Measurements from ENCODE around the gene SMARCB1. TPM values are rescaled to one million over a fixed set of nuclear protein-coding genes. Genes with fewer than 3 reads are reported as not detected.

SMARCB1 gene
- polyA plus RNA-seq, 1 donor (not counting 4 experiments of a cell fraction or from before 2014, with no cell fraction given), result 95.2 TPM

- H2AFZ ChIP-seq (ENCODE audit: control insufficient read depth, low read length), result no peak overlapping the region
- no peak overlapping the region for H3K27ac ChIP-seq (ENCODE audit: control insufficient read depth, insufficient read depth, low read length)
- no peak overlapping the region for H3K9ac ChIP-seq (ENCODE audit: control insufficient read depth, extremely low read depth, insufficient read depth, low read length)
- no peak overlapping the region for H3K4me2 ChIP-seq (ENCODE audit: control insufficient read depth, extremely low read depth, insufficient read depth, low read depth, low read length)
- FAIRE-seq, result no peak
- no peaks in the 10 kb centered on the region for H3K9me3 ChIP-seq (ENCODE audit: control insufficient read depth, low read depth, low read length)
- H3K79me2 ChIP-seq (ENCODE audit: control insufficient read depth, insufficient read depth, low read length), result no peaks in the 10 kb centered on the region
- no peak overlapping the region for H3K4me3 ChIP-seq (ENCODE audit: control insufficient read depth in 2 of 3, extremely low read depth in 1 of 3, insufficient read depth in 2 of 3, low read depth in 1 of 3, low read length in 3 of 3)
- TF ChIP-seq EZH2 (IDR thresholded peaks at IDR 0.05; ENCODE audit: low read length) (no peak), CTCF (optimal IDR thresholded peaks at IDR 0.05 in 1 of 3, IDR thresholded peaks at IDR 0.05 in 1 of 3, conservative IDR thresholded peaks at IDR 0.05 in 1 of 3; ENCODE audit: extremely low read depth in 1 of 3, insufficient read depth in 2 of 3, low read length in 3 of 3) (no peak)
- dilution Hi-C loops (cut with MboI; ENCODE audit: extremely low pct_ligation_motif_present, low sequenced_read_pairs), result no loop called here
- H3K27me3 ChIP-seq (ENCODE audit: control insufficient read depth, extremely low read depth, insufficient read depth, low read length), result no peaks in the 10 kb centered on the region
- no peaks in the 10 kb centered on the region for H3K9me1 ChIP-seq (ENCODE audit: control insufficient read depth, extremely low read depth, insufficient read depth, low read length)
- peaks cover 11 to 17% of the 10 kb centered on the region in 2 experiments for H3K36me3 ChIP-seq (ENCODE audit: control insufficient read depth in 2 of 2, extremely low read depth in 1 of 2, insufficient read depth in 2 of 2, low read length in 2 of 2)
- H4K20me1 ChIP-seq (ENCODE audit: control insufficient read depth, extremely low read depth, insufficient read depth, low read length), result no peaks in the 10 kb centered on the region
- no peaks in the 10 kb centered on the region for H3K4me1 ChIP-seq (ENCODE audit: control insufficient read depth, extremely low read depth, insufficient read depth, low read length)
- no peak for DNase-seq (ENCODE audit: low read depth, low spot score)
These were observed 44.1 kb upstream of the SMARCB1 start for GRCh38 chr22:23742505-23743264.

GRCh38 chr22:23743303-23743705, 43.5 kb upstream of the SMARCB1 start:
- Histone ChIP-seq H3K9me1 (ENCODE audit: control insufficient read depth, extremely low read depth, insufficient read depth, low read length) (no peaks in the 10 kb centered on the region), H3K4me1 (ENCODE audit: control insufficient read depth, extremely low read depth, insufficient read depth, low read length) (no peaks in the 10 kb centered on the region), H3K4me2 (ENCODE audit: control insufficient read depth, extremely low read depth, insufficient read depth, low read depth, low read length) (no peak overlapping the region), H3K36me3 (ENCODE audit: control insufficient read depth in 2 of 2, extremely low read depth in 1 of 2, insufficient read depth in 2 of 2, low read length in 2 of 2) (peaks cover 11 to 17% of the 10 kb centered on the region in 2 experiments), H2AFZ (ENCODE audit: control insufficient read depth, low read length) (no peak overlapping the region), H3K27ac (ENCODE audit: control insufficient read depth, insufficient read depth, low read length) (no peak overlapping the region), H4K20me1 (ENCODE audit: control insufficient read depth, extremely low read depth, insufficient read depth, low read length) (no peaks in the 10 kb centered on the region), H3K9ac (ENCODE audit: control insufficient read depth, extremely low read depth, insufficient read depth, low read length) (no peak overlapping the region), H3K79me2 (ENCODE audit: control insufficient read depth, insufficient read depth, low read length) (no peaks in the 10 kb centered on the region), H3K27me3 (ENCODE audit: control insufficient read depth, extremely low read depth, insufficient read depth, low read length) (no peaks in the 10 kb centered on the region), H3K9me3 (ENCODE audit: control insufficient read depth, low read depth, low read length) (no peaks in the 10 kb centered on the region), H3K4me3 (ENCODE audit: control insufficient read depth in 2 of 3, extremely low read depth in 1 of 3, insufficient read depth in 2 of 3, low read depth in 1 of 3, low read length in 3 of 3) (no peak overlapping the region)
- FAIRE-seq, result no peak
- DNase-seq (ENCODE audit: low read depth, low spot score), result no peak
- TF ChIP-seq CTCF (optimal IDR thresholded peaks at IDR 0.05 in 1 of 3, IDR thresholded peaks at IDR 0.05 in 1 of 3, conservative IDR thresholded peaks at IDR 0.05 in 1 of 3; ENCODE audit: extremely low read depth in 1 of 3, insufficient read depth in 2 of 3, low read length in 3 of 3) (no peak), EZH2 (IDR thresholded peaks at IDR 0.05; ENCODE audit: low read length) (no peak)
- dilution Hi-C loops (cut with MboI; ENCODE audit: extremely low pct_ligation_motif_present, low sequenced_read_pairs), result no loop called here

Data from keratinocyte (primary cell).